Activated effector memory CD4-positive, alpha-beta T cell treated with anti-CD3 and anti-CD28 coated beads, Interleukin-2, amount 50 U/mL, for 16 hours (primary cell): Measurements from ENCODE around the gene CTNNA2.

Experiments
- DNase-seq: peaks from one replicate; pipeline ENCODE4 v3.0.0-alpha.2; 2020

CTNNA2 gene

DNA sequence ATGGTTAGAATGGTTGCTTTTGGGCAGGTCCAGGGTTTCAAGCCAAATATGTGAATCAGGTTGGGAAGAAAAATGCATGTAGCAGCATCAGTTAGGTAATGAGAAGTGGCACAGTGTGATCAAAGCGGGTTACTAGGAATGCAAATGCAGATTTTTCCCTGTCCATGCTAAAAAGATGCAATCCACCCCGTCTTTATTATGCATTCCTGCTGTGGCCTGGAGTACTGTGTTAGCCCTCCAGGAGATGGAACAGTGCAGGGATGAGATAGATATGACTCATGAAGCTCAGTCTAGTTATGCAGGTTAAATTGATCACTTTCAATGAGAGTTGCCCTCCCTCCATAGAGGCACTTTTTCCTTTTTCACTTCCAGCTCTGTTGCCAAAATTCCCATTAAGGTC, 283.8 kb downstream of the CTNNA2 start:
- DNase-seq, result no peak

DNA sequence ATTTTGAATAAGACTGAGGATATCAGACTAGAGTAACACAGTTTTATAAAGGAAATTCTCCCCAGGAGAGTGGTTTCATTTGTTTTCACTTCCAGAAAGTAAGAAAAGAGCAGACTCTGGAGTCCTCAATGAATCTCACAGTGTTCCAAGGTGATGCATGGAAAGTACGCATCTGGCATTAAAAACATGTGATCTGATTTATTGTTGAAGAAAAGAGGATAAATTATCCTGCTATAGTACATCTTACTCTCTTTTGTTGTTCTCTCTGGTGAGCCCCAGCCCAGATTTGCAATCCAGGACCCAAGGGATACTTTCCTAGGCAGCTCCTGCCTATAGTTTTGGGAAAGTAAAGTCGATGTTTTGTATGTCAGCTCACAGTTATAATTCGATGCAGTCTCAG, 285.9 kb downstream of the CTNNA2 start:
- DNase-seq, result no peak

DNA sequence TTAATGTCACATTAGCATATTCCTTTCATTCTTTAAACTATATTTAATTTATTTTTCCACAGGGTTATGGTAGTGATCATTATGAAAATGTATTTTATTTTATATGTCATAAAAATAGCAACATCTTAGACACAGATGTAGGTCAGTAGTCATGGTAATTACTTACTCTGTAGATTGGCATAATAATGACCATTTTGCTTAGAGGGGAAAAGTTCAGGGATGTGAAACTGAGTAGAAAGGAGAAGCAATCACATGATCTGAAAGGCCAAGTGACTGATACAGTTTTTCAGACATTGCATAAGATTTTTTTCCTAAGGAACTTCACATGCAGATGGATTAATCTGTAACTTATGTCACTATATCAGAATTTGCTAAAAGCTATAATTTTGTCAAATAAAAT, 286.9 kb downstream of the CTNNA2 start:
- DNase-seq, result no peak

DNA sequence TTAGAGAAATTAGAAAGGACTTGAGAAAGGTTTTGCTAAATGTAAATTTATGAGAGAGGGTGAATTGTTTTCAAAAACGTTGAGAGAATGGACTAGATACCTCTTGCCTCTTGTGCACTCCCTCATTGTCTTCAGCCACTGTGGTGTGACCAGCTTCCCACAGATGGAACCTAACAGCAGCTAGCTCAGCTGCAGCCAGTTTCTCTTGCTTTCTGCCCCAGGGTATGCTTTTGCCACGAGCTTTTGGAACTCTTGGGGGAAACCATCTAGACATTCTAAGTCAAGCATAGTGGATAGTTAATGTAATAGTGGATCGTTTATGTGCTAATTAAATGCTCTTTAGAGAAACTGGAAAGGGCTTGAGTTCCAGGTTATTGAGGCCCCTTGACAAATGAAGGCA, 288.2 kb downstream of the CTNNA2 start:
- no peak for DNase-seq

DNA sequence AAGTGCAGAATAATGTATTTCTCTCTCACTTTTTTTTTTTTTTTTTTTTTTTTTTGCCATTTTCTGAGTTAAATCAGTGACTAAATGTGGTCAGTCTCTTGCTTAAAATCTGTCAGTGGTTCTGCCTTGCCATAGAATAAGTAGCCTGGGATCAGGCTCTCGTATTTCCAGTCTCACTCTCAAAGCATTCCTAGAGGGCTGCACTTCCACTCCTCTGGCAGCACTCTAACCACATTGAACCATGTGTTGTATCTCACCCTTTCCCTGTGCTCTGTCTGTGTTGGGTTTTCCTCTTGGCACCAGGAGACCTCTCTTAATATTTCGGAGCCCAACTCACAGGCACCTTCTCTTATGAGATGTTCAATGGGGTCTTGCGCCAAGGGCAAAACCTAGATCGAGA, 304.4 kb downstream of the CTNNA2 start:
- DNase-seq, result no peak

DNA sequence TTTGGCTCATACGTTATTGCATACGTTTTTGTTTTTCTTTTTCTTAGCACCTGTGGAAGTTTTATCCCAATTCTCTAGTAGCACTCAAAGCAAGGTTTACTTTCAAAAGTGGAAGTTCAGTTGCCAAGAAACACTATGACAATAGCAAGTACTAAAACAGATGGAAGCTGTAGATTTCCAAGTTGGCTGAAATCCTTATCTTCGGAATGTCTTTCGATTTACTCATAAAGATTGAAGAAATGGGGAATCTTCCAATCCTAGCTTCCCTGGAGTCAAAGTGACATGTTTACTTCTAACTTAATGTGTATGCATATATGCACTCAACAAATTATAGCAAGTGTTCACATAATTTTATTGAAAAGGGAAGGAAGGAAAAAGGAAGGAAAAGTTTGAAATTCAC, 307.4 kb downstream of the CTNNA2 start:
- DNase-seq, result no peak

DNA sequence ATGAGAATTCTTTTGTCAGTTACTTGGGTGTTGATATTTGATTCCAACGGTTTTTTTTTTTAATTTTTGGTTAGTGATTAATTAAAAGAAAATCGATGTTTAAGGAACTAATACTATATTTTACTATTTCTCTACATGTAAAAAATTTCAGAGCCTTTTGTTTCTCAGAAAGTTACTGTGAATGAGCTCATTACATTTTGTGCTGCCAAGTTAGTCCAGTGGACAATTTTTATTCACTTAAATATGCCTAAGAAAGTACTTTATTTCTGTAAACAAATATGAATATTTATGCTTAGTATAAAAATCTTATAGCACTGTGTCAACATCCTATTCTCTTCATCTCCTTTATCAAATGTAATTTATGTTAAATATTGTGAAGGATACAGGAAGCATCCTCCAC, 309.3 kb downstream of the CTNNA2 start:
- DNase-seq, result no peak

DNA sequence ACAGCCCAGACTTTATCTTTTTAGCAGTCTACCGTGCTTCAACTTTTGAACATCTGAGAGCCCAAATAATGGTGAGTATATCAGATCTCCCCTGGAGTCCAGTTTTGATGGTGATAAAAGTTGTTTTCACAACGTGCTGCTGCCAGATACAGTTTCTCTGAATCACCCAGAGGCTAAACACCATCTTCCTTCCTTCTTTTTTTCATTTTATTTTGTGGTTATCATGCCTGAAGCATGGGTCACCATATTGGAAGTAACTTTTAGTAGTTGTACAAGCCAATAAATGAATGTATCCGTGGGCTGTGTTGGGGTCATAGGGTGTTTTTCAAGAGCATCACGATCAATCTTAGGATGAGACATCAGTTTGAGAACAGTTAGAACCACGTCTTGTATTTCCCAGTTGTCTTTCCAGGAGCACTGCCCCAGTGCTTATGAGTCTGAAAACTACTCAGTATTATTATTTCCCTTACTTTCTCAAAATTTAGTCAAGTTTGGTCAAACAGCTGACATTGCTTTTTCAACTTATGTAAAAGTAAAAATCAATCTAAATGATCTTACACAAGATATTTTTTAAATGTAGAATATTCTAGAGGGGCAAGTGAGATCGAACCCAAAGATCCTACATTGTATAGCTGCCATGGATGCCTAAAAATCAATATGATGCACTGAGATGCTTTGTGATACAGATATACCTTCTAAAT, 311.4 kb downstream of the CTNNA2 start:
- no peak for DNase-seq

DNA sequence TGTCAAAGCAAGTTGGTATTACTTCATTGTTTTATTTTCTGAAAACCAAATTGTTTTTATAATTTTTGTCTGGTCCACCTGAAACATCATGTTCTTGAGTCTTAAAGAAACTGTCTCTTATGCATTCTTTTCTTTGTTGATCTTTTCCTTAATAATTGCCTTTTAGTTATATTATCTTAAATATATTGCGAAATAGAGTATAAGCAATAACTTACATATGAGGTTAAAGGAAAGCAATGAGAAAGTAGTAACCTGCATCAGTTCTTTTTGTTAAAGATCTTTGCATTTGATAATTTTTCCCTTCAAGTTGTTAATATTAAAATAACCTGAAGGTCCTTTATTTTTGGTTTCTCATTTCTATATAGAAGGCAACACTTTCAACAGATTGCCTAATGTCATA, 315.0 kb downstream of the CTNNA2 start:
- DNase-seq, result no peak

DNA sequence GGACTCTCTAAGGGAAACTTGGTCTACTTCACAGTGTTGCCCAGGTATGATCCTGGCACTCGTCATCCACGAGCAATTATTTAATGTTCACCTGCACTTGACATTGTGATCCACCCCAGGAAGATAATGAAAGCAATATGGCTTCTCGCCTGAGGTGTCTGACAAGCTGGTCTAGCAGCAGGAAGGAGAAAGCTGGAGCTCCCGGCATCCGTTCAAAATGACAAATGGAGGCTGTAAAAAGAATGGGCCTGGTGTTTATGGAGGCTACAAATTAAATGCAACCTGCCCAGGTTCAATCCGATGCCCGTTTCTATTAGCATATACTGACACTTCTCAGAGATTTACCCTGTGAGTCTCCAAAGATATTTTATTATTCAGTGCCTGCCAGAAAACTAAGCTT, 317.6 kb downstream of the CTNNA2 start:
- DNase-seq, result no peak

DNA sequence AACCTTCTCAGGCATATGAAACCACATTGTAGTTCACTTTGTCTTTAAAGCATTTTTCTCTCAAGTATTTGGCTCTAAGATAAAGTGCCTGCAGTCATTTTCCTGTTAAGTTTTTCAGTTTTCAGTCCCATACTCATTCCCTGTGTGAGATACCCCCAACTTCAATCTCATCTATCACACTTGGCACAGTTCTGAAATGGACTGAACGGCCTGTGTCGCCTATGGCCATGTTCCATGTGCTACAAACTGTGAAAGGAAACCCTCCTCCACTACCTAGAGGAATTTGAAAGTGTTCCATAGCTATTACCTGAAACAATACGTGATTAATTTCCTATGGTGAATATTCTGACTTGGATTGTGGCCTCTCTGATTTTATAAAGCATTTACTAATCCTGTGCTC, 319.1 kb downstream of the CTNNA2 start:
- DNase-seq, result no peak

DNA sequence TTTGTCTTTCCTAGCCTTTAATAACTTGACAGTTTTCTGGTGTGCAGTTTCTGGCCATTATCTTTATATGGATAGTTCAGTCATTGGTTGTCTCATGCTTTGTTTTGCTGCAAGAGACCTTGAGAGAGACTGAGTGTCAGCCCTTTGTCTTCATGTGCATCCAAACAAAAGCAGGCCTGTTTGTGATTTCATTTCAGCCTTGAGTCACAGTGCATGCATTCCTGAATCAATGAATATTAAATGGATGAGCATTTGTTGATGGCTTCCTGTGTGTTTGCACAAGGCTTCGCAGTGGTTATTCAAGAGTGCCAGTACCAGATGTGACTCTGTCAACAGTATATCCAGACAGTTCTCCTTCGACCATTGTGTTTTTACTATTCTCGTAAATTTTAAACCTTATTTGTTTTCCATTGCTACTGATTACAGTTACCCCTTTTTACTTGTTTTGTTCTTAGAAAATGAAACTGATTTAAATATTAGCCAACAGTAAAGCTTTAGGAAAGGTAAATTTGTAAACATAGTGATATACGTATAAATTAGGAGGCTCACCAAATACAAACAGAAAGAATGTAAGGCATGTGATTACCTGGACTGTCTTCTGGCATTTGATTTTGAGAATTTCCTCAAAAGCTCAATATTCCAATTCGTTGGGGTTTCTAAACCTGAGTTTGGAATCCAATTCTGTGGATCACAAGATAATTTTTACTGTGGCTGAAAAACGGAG, 319.8 kb downstream of the CTNNA2 start:
- DNase-seq, result no peak

DNA sequence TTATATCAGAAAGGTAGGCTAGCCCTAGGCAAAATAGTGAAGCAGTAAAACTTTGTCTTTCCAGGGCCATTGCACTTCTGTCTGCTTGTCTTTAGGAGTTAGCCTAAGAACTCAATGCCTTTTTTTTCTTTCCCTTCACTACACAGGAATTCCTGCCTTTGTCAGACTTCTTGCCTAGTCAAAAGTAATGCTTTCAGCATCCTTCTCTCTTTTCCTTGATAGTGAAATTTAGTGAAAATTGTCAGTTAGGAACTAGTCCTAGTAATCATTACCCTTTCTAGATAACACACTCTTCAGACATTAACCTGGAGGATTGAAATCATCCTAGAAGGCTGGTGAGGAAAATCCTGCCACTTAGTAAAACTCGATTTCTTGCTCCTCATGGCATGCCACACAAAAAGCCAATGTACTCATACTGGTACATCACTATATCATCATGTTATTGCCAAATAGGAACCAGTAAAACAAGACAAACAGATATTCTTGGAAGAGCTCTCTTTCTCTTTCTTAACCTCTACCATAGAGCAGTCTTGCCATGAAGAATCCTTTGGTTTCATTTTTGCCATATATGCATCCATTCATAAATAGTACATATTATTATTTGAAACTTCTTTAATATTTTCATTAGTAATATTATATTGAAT, 320.5 kb downstream of the CTNNA2 start:
- no peak for DNase-seq

DNA sequence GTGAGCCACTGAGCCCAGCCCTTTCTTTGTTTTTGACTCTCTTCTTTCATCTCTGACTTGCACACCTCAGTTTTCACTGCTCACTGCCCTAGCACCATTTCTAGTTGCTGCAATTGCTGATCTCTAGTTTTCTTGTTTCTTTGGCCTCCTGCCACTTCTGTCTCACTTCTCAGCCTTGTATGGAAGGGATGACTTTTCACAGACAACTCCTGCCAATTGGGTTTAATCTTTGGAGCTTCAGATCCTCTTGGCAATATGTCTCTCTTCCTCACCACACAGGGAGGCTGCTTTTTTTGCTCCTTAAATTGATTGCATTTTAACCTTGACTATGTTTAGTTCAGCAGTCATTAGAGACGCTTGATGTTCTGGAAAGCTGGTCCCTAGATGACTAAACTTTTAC, 323.1 kb downstream of the CTNNA2 start:
- DNase-seq, result no peak

DNA sequence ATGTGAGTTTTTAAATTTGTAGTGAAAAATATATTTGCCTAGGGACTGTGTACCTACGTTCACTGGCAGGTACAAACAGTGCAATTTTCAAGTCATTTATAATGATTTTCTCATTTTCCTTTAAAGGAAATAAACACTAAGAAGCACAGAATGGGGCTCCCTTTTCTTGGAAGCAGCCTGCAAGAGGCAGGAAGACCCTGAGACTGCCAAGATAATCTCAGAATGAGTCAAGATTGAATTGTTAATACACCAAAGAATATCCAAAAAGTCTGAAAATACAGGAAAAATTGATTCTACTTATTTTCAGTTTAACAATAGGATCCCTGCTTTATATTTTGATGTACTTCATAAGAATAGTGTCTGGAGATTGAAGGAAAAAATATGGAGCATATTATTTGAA, 331.2 kb downstream of the CTNNA2 start:
- no peak for DNase-seq

DNA sequence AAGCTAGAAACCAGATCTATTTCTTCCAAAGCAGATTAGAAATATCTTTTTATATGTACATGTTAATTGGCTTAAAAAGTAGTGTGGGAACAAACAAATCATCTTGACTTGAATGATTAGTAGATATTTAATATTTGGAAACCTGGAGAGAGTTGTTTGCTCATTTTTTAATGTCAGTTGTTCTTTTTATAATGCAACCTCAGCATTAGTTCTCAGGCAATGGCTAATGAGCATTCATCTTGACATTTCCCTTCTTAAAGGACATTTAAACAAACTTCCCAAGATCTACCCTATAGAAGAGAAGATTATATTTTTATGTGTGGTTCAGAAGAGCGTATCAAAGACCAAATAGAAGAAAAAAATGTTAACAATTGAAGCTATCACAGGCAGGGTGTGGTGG, 334.0 kb downstream of the CTNNA2 start:
- DNase-seq, result no peak

DNA sequence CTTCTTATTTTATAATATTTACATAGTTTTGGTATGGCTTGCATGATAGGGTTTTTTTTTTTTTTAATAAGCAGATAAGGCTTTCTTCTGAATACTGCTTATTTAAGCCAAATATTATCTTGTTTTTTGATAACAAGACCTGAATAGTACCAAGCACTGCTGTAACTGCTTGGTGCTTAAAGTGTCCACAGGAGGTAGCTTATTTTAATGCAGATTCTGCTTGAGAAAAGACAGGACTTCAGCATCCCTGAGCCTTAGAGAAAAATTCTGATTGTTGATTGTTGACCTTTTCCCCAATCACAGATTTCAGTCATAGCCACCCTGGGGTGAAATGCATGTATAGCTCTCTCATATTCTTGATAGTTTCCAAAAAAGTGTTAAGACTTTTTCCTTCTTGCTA, 336.4 kb downstream of the CTNNA2 start:
- no peak for DNase-seq

DNA sequence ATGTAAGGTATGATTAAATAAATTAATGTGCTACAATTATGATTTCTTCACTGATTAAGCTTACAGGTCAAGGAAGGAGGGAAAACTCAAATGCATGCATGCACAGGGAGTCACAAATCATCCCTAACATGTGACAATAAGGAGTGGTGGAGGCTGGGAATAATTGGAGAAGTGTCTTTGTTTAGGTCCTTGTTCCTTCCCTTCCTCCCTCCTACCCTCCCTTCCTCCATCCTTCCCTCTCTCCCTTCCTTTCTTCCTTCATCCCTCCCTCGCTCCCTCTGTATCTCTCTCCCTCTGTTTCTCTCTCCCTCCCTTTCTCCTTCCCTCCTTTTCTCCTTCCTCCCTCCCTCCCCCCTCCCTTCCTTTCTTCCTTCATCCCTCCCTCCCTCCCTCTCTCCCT, 337.1 kb downstream of the CTNNA2 start:
- no peak for DNase-seq

DNA sequence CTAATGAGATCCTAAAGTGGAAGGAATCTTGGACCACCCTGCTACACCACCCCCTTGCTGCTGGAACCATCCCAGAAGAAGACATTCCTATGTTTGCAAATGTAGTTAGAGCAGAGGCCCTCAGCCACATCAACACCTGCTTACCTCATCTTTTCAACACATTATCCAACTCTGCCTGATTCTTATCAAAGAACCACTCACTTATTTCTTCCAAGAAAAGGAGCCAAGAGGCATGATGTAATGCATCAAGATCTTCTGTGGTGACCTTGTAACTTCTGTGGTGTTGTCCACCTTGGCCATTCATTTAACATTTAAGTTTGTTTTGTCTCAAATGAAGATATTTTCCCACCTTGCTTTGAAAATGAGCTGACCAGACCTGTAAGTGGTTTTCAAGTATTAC, 338.1 kb downstream of the CTNNA2 start:
- no peak for DNase-seq

DNA sequence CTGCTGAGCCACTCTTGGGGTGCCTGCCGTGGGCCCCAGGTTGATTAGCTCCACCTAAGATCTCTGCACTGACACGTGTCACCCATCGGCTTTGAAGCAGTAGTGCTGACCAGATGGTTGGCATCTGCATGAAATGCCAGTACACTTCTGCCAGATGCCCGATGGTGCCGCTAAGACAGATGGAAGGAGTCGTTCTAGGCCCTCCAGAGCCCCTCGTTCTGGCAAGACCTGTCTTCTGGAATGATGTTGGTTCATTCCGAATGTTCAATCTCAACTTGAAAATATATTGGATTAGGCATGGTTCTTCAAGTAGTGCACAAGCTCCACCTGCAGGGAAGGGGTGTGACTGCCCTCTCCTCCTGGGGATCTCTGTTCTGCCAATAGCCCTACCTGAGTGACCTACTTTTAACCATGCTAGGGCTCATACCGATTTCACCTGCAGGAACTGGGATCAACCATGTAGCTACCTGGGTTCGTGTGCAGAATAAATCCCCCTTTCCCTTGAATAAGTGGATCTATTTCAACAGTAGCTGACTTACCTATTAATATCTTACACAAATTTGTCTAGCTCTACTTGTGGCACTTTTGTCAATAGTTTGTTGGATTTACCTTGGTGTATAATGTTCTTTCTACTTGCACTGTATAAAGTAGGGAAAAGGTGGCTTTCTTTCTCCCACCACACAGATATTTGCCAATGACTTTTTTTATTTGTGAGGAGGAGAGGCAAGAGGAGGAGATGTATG, 342.6 kb downstream of the CTNNA2 start:
- no peak for DNase-seq

DNA sequence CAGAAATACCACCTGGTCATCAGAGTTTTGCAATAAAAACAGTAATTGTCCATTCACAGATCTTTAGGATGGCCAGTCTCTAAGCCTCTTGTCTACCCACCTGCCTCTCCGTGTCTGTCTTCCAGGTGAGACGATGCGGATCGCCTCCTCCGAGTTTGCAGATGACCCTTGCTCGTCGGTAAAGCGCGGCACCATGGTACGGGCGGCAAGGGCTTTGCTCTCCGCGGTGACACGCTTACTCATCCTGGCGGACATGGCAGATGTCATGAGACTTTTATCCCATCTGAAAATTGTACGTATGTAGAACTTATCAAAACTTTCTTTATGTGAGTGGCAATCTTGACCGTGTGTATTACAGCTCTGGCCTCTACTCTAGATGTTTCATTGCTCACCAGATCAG, 345.0 kb downstream of the CTNNA2 start:
- DNase-seq, result no peak

DNA sequence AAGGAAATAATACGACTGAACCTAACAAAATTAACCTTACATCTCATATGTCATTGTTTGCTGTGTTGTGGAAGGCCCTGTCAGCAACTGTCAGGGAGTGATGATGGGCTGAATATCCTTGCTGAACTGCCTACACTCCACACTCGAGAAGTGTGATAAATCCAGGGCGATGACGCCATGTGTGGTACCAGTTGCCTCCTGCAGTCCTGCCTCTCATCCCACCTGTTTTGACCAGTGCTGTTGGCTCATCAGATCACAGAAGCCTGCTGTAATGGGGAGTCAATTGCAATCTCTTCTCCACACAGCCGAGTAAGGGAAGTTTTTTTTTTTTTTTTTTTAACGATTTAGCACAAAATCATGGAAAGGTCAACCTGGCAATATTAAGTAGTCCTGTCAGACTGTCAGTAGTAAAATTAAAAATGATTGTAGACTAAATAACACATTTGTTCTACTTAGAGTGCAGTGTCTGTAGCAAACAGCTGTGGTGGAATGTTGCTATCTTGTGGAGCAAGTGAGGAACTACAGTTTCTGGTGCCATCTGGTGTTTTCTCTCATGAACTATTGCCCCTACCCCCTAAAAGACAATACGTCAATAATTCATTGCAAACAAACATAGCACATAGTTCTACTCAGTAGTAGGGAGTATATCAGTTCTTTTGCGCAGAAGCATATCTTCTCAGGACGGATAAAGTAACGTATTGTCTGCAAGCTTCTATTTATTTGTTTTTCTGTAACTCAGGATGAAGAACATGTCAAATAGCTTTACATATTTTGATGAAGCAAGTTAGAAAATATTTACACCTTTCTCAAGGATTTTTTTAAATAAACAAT, 347.6 kb downstream of the CTNNA2 start:
- DNase-seq, result no peak

DNA sequence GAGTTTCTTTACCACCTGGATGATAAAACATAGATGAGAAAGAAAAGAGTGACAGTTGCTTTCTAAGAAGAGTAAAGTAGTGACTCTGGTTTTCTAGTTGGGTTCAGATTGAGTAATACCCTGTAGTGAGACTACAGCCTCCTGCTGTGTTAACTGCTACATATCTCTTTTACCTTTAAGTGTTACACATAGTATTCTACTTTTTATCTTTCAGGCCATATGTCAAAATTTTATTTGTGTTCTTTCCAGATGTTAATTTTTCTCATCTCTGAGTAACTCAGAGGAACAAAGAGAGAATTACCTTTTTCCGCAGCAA, 348.2 kb downstream of the CTNNA2 start:
- no peak for DNase-seq
